ENCODE data around the gene ELP1.

GRCh38 chr9:108831496-108832178 is 102.3 kb downstream of the ELP1 start:
- no peak for TF ChIP-seq CTCF (IDR thresholded peaks at IDR 0.05; ENCODE audit: poor library complexity)
- no peak for TF ChIP-seq EZH2 (IDR thresholded peaks at IDR 0.05; ENCODE audit: borderline replicate concordance)

Measured in hepatocyte (in vitro differentiated cells).